ENCODE data around the gene SRA1. TPM values are rescaled to one million over a fixed set of nuclear protein-coding genes. Genes with fewer than 3 reads are reported as not detected.

Gene SRA1
- total RNA-seq, 1 experiment from 2014 or later, result 37.8 TPM

DNA sequence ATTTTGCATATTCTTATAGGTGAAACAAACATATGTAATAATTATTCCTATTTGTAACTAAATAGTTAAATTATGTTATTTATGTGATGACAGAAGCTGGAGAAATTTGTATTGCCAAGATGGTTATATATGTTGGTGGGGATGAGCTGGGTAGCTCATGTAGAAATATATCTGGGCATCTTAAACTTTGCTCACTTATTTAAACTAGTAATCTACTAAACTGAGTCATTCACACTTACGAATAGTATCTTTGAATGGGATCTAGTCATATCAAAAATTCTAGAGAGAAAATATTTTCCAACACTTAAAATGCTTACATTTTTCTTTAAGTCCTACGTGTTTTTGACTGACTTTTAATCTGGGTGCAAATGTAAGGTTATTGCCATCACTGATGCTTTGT, 54.4 kb downstream of the SRA1 start:
- no peak for DNase-seq (ENCODE audit: low spot score)
- H3K4me3 Mint-ChIP-seq, result no peak overlapping the region
- no peak overlapping the region for H3K27ac Mint-ChIP-seq
- peaks cover 33% of the 10 kb centered on the region for H3K36me3 Mint-ChIP-seq
- no peak for TF ChIP-seq TEAD1 (CRISPR knock-in tag; IDR thresholded peaks at IDR 0.05)
- TF ChIP-seq CBFB (CRISPR knock-in tag; IDR thresholded peaks at IDR 0.05; ENCODE audit: low read depth), result no peak
- TF ChIP-seq, protein P1, sequence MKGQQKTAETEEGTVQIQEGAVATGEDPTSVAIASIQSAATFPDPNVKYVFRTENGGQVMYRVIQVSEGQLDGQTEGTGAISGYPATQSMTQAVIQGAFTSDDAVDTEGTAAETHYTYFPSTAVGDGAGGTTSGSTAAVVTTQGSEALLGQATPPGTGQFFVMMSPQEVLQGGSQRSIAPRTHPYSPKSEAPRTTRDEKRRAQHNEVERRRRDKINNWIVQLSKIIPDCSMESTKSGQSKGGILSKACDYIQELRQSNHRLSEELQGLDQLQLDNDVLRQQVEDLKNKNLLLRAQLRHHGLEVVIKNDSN (CRISPR knock-in tag; IDR thresholded peaks at IDR 0.05), result no peak
- TF ChIP-seq, protein P2, sequence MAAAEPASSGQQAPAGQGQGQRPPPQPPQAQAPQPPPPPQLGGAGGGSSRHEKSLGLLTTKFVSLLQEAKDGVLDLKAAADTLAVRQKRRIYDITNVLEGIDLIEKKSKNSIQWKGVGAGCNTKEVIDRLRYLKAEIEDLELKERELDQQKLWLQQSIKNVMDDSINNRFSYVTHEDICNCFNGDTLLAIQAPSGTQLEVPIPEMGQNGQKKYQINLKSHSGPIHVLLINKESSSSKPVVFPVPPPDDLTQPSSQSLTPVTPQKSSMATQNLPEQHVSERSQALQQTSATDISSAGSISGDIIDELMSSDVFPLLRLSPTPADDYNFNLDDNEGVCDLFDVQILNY (CRISPR knock-in tag; IDR thresholded peaks at IDR 0.05), result no peak
- TF ChIP-seq SMAD3 (CRISPR knock-in tag; IDR thresholded peaks at IDR 0.05; ENCODE audit: borderline replicate concordance), result no peak
- no peak for TF ChIP-seq ZNF263 (CRISPR knock-in tag; IDR thresholded peaks at IDR 0.05; ENCODE audit: low read depth)
- no peak for TF ChIP-seq EMX1 (CRISPR knock-in tag; IDR thresholded peaks at IDR 0.05)
- TF ChIP-seq, protein P3, sequence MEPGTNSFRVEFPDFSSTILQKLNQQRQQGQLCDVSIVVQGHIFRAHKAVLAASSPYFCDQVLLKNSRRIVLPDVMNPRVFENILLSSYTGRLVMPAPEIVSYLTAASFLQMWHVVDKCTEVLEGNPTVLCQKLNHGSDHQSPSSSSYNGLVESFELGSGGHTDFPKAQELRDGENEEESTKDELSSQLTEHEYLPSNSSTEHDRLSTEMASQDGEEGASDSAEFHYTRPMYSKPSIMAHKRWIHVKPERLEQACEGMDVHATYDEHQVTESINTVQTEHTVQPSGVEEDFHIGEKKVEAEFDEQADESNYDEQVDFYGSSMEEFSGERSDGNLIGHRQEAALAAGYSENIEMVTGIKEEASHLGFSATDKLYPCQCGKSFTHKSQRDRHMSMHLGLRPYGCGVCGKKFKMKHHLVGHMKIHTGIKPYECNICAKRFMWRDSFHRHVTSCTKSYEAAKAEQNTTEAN (CRISPR knock-in tag; IDR thresholded peaks at IDR 0.05), result no peak
- TF ChIP-seq, protein P4, sequence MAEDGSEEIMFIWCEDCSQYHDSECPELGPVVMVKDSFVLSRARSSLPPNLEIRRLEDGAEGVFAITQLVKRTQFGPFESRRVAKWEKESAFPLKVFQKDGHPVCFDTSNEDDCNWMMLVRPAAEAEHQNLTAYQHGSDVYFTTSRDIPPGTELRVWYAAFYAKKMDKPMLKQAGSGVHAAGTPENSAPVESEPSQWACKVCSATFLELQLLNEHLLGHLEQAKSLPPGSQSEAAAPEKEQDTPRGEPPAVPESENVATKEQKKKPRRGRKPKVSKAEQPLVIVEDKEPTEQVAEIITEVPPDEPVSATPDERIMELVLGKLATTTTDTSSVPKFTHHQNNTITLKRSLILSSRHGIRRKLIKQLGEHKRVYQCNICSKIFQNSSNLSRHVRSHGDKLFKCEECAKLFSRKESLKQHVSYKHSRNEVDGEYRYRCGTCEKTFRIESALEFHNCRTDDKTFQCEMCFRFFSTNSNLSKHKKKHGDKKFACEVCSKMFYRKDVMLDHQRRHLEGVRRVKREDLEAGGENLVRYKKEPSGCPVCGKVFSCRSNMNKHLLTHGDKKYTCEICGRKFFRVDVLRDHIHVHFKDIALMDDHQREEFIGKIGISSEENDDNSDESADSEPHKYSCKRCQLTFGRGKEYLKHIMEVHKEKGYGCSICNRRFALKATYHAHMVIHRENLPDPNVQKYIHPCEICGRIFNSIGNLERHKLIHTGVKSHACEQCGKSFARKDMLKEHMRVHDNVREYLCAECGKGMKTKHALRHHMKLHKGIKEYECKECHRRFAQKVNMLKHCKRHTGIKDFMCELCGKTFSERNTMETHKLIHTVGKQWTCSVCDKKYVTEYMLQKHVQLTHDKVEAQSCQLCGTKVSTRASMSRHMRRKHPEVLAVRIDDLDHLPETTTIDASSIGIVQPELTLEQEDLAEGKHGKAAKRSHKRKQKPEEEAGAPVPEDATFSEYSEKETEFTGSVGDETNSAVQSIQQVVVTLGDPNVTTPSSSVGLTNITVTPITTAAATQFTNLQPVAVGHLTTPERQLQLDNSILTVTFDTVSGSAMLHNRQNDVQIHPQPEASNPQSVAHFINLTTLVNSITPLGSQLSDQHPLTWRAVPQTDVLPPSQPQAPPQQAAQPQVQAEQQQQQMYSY (CRISPR knock-in tag; IDR thresholded peaks at IDR 0.05), result no peak
- no peak for TF ChIP-seq ZNF671 (CRISPR knock-in tag; IDR thresholded peaks at IDR 0.05)
- no peak for TF ChIP-seq HMGA2 (CRISPR knock-in tag; IDR thresholded peaks at IDR 0.05)
- TF ChIP-seq CREB1 (CRISPR knock-in tag; IDR thresholded peaks at IDR 0.05), result no peak
- no peaks in the 10 kb centered on the region for H3K27me3 Mint-ChIP-seq (ENCODE audit: low read depth)
- ChIA-PET POLR2A (no interaction called here), CTCF (no interaction called here)
- ATAC-seq, result no peak
- no peaks in the 10 kb centered on the region for H3K4me1 Mint-ChIP-seq
- no peaks in the 10 kb centered on the region for H3K9me3 Mint-ChIP-seq

Small RNA genes within 50 kb of the gene (microRNA-seq; reads per million reads assigned to microRNA genes)
- gene MIR6831 (ENCODE audit: borderline number of aligned reads), result 2.4 reads per million

Other genes with a start within 250 kb of the SRA1 start
- 2.2 to 4.0 TPM (median 2.5 TPM) in 3 replicates for gene HBEGF, start 210.9 kb downstream of the SRA1 start, total RNA-seq (2021)
- 0.37 to 0.76 TPM (median 0.50 TPM) in 3 replicates for gene SLC4A9, start 197.3 kb downstream of the SRA1 start, total RNA-seq (2021)
- 89.8 to 113 TPM (median 105 TPM) in 3 replicates for gene ANKHD1, start 155.6 kb downstream of the SRA1 start, total RNA-seq (2021)
- 8.4 to 9.8 TPM (median 8.8 TPM) in 3 replicates for gene EIF4EBP3, start 9.8 kb downstream of the SRA1 start, total RNA-seq (2021)
- 23.7 to 25.9 TPM (median 25.2 TPM) in 3 replicates for gene APBB3, start 7.1 kb upstream of the SRA1 start, total RNA-seq (2021)
- 74.7 to 75.7 TPM (median 74.8 TPM) in 3 replicates for gene SLC35A4, start 7.4 kb upstream of the SRA1 start, total RNA-seq (2021)
- gene CD14, start 75.7 kb upstream of the SRA1 start, total RNA-seq (2021), result 0.27 to 0.63 TPM (median 0.53 TPM) in 3 replicates
- 28.7 to 32.6 TPM (median 32.2 TPM) in 3 replicates for gene TMCO6, start 82.0 kb upstream of the SRA1 start, total RNA-seq (2021)
- gene NDUFA2, start 90.2 kb upstream of the SRA1 start, total RNA-seq (2021), result 74.8 to 81.5 TPM (median 77.7 TPM) in 3 replicates
- 58.5 to 69.2 TPM (median 64.5 TPM) in 3 replicates for gene IK, start 90.4 kb upstream of the SRA1 start, total RNA-seq (2021)
- 22.1 to 25.3 TPM (median 23.5 TPM) in 3 replicates for gene WDR55, start 107.4 kb upstream of the SRA1 start, total RNA-seq (2021)
- gene DND1, start 116.1 kb upstream of the SRA1 start, total RNA-seq (2021), result 2.1 to 3.3 TPM (median 2.9 TPM) in 3 replicates
- gene HARS1, start 133.9 kb upstream of the SRA1 start, total RNA-seq (2021), result 51.9 to 55.6 TPM (median 52.5 TPM) in 3 replicates
- gene HARS2, start 134.0 kb upstream of the SRA1 start, total RNA-seq (2021), result 26.8 to 28.9 TPM (median 27.7 TPM) in 3 replicates
- 50.3 to 57.2 TPM (median 54.7 TPM) in 3 replicates for gene ZMAT2, start 143.0 kb upstream of the SRA1 start, total RNA-seq (2021)
- gene PCDHA1, start 228.7 kb upstream of the SRA1 start, total RNA-seq (2021), result 2.2 to 2.7 TPM (median 2.4 TPM) in 3 replicates
- 2.0 to 2.4 TPM (median 2.1 TPM) in 3 replicates for gene PCDHA2, start 237.4 kb upstream of the SRA1 start, total RNA-seq (2021)
- 3.3 to 3.4 TPM (median 3.3 TPM) in 3 replicates for gene PCDHA3, start 243.6 kb upstream of the SRA1 start, total RNA-seq (2021)
- gene PCDHA4, start 249.6 kb upstream of the SRA1 start, total RNA-seq (2021), result 5.4 to 6.3 TPM (median 5.6 TPM) in 3 replicates